ENCODE results near the gene TTLL10. TPM values are rescaled to one million over a fixed set of nuclear protein-coding genes. Genes with fewer than 3 reads are reported as not detected.

Gene TTLL10
- total RNA-seq, 1 experiment from 2014 or later, result not detected

DNA sequence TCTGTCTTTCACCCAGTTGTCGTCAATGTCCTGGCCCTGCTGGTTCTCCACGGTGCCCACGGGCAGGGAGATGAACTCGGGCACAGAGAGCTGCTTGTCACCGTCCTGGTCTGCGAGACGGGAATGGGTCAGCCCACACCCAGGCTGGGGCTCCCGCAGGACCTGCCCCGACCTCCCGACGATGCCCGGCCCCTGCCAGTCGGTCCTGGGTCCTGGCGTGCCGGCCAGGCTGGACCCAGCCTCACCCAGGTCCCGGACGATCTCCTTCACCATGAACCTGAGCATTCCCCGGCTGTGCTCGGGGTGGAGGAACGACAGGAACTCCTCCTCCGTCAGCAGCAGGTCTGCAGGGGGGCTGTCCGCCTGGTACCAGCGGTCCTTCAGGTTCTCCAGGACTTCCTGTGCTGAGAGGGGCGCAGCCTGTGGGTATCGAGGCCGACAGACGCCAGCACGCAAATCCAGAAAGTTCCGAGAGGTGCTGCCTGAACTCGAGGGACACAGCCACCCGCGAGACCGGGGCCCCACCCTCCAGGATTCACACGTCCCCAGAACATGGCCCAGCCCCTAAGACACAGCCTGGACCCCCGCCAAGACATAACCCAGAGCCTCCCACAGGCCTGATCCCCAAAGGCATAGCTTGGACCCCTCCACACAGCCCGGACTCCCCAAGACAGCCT is 45.0 kb downstream of the TTLL10 start:
- no peak for DNase-seq (ENCODE audit: low read depth)

DNA sequence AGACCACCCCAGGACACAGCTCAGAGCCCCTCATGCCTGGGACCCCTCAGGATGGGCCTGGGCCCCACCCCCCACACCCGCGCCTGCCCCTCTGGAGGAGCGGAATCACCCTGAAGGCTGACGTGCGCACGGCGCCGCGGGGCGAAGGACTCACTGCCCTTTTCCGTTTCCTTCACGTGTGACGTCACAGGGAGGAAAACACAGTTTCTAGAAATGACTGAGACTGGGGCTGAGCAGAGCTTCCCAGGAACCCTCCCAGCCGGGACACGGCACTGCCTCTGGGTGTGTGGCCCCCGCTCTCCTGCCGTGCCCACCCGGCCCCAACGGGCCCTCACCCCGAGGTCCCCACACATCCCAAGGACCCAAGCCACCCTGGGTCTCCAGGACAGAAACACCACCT is 45.7 kb downstream of the TTLL10 start:
- DNase-seq (ENCODE audit: low read depth), result no peak

DNA sequence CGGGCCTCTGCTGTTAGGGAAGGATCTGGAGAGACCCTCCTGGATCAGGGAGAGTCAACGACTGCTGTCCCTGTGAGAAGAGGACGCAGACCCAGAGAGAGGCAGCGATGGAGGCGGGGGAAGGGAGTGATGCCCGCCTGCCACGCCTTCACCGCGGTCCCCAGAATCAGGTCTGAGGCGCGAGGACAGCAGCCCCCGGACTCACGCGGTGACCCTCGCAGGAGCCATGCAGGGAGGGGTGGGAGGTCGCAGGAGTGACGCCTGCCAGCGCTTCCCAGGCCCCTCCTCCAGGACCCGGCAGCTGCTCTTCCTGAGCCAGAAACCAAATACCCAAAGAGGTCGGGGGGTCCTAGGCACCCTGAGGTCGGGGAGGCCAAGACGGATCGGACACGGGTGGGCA is 46.5 kb downstream of the TTLL10 start:
- no peak for DNase-seq (ENCODE audit: low read depth)

DNA sequence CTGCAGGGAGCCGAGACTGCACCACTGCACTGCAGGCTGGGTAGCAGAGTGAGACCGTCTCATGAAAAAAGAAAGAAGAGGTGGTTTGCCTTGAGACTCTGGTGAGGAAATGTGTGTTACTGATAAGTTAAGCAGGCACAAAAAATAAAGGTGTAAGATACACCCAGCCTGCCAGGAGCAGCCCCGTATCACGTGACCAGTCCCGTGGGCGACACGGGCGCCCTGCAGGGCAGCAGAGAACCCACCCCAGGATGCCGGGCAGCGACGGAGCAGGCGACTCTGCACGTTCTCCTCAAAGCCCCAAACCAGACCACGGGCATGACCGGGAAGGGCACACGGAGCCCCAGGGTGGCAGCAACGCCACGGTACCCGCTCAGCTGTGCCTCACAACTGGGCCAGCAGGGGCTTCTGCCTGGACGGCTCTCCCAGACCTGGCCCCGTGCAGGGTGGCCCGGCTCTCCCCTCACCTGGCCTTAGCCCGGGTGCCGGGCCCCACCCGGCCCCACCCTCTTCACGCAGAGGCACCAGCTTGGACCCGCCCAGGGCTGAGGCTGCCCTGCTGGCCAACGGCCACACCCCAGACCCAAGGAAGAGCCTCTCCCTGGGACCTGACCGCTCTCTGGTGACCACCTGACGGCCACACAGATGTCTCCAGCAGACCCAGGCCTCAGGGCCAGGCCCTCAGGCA is 48.4 kb downstream of the TTLL10 start:
- DNase-seq (ENCODE audit: low read depth), result no peak

DNA sequence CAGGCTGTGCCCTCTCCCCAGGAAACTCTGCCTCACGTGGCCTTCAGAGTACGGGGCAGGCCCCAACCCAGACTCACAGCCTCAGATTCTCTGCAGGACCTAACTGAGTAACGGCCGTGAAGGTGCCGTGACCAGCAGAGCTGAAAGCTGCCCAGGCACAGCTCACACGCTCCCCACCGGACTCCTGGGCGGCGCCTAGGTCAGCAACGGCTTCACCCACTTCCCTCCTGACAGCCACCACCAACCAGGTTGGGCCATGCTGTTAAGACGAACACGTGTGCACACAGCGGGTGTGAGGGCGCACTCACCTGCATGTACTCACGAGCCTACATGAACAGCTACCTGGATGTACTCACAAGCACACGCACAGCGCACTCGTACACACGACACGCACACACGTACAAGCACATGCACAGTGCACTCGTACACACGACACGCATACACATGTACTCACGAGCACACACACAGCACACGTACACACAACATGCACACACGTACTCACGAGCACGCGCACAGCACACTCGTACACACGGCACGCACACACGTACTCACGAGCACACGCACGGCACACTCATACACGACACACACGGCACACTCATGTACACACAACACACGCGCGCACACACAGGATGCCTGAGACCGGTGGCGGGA is 49.0 kb downstream of the TTLL10 start:
- no peak for DNase-seq (ENCODE audit: low read depth)

DNA sequence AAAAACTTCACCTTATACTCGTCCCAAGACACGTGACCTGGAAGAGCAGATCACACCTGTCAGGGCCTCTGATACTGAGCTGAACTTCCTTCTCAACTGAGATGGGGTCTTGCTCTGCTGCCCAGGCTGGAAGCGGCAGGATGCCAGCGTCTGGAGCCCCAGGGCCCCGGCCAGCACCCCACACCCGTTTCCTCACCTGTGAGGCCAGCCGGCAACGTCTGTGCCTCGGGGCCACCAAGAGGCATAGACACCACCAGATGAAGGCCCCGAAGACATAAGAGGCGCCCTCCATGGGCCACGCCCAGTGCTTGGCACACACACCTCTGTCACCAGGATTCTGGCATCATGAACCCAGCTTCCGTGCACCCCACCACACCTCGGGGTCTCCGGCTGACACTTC is 49.6 kb downstream of the TTLL10 start:
- DNase-seq (ENCODE audit: low read depth), result no peak

DNA sequence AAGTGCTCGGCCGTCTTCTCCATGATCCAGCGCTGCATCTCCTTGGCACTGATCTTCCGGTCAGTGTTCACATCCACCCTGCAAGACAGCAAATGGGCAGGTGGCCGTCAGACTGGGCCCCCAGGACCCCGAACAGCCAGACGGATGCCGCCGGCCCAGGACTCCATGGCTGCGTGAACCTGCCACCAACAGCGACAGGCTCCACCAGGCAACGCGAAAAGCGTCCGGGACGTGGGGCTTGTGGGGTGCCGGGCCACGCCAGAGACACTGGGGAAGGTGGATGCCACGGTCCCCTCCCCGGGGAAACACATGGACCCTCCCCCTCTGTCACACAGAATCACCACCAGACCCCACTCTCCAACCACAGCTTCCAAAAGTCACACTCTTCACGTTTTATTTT is 50.2 kb downstream of the TTLL10 start:
- no peak for DNase-seq (ENCODE audit: low read depth)

DNA sequence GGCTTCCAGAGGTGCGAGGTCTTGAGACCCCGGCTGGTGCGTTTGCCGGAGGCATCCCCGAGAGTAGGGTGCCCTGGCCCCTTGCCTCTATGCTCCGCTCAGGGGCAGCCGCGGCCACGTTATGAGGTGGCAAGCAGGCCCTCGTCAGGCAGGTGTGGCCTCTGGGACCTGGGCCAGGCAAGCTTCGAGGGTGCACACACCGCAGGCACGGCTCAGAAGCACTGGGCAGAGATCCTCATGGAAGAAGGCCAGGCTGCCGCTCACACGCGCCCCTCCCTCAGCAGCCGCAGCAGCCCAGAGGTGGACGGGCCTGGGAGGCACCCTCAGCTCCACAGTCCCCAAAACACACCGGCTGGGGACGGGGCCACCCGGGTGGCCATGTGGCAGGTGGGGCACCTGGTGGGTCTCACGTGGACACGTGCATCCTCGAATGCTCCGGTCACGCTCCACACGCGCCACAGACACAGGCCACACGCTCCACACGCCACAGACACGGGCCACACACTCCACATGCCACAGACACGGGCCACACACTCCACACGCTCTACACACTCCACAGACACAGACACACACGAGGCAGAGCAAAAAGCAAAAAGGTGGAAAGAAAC is 51.7 kb downstream of the TTLL10 start:
- DNase-seq (ENCODE audit: low read depth), result no peak

DNA sequence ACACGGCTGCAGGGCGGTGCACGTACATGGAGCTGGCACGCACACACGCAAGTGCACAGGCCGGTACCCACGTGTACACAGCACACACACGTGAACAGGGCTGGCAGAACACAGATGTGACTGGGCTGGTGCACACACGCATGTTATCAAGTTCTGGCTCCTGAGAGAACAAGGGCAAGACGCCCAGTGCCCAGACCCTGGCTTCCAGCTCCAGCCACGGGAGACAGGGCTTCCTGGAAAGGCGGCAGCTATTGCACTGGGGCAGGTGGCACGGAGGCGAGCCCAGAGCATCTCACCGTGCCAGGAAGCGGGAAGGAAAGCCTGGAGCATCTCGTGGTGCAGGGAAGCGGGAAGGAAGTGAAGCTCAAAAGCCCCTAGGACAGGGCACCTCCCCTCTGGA is 52.2 kb downstream of the TTLL10 start:
- no peak for DNase-seq (ENCODE audit: low read depth)

DNA sequence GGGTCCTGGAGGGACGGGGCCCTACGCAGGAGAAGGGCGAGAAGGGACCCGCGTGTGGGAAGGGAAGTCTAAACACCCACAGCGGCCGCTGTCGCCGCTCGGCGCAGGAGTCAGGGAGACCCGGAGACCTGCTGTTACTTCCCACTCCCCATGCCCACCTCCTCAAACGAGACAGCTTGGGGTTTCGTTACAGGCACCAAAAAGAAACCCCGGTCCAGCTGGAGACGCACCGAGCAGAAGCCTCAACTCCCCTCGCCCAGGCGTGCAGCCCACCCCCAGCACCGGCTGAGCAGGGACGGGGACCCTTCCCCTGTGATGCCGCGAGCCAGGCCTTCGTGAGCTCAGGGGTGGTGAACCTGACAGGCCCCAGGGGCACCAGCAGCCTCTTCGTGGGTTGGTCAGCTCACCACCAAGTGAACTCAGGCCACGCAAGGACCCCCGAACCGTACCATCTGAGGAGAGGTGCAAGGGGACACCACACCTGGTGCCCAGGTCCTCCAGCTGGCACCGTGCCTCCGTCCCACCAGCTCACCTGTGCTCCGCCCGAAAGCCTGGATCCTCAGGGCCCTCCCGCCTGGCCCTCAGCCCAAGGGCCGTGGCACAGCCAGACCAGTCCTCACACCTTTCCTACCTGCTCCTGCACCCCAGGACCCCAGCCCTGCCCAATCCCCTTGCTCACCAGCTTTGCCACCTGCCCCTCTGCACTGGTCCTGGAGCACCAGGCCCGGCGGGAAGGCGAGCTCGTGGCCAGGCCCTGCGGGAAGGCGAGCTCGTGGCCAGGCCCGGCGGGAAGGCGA is 53.1 kb downstream of the TTLL10 start:
- no peak for DNase-seq (ENCODE audit: low read depth)

DNA sequence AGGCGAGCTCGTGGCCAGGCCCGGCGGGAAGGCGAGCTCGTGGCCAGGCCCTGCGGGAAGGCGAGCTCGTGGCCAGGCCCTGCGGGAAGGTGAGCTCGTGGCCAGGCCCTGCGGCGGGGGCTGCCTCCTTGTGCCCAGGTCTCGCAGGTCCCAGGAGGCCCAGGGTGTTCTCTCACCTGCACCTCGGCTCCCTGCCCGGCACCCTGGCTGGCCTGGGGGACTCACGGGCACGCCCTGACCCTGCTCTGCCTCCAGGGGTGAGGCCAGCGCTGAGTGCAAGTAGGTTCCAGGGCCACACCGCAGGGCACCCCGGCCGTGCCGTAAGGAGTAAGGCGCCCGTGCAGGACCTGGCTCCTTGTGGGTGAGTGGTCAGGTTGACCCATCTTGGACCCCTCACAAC is 53.7 kb downstream of the TTLL10 start:
- no peak for DNase-seq (ENCODE audit: low read depth)

DNA sequence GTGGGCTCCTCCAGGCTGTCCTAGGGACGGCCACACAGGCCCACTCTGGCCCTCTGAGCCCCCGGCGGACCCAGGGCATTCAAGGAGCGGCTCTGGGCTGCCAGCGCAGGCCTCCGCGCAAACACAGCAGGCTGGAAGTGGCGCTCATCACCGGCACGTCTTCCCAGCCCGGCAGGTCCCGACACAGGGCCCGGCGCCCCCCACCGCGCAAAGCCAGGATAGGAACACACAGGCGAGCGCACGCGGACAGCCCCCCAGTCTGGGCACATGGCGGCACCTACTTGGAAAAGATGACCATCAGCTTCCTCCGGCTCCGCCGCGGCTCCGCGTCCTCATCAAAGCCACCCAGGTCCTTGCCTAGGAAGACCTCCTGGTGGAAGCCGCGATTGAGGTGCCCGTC is 54.5 kb downstream of the TTLL10 start:
- DNase-seq (ENCODE audit: low read depth), result no peak

DNA sequence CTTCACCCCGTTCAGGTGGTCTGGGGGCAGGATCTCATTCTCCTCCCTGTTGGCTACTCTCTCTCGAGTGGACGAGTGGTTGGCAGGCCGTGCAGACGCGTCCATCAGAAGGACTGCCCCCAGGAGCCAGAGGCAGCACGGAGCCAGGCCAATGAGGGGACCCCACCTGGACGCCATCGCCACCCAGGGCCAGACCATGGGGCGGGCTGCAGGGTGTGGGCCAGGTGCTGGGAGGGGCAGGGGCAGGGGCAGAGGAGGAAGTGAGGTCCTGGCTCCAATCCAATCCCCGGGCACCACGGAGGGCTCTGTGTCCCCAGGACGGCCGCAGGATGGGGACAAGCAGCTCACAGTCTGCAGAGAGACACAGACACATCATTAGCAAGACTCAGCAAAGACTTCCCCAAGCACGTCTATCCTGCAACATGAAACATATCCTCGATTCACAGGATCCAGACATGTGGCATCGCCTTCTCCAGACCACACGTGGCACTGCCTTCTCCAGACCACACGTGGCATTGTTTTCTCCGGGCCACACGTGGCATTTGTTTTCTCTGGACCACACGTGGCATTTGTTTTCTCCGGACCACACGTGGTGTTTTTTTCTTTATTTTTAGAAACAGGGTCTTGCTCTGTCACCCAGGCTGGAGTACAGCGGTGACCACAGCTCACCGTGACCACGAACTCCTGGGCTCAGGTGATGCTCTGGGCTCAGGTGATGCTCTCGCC is 55.1 kb downstream of the TTLL10 start:
- no peak for DNase-seq (ENCODE audit: low read depth)

DNA sequence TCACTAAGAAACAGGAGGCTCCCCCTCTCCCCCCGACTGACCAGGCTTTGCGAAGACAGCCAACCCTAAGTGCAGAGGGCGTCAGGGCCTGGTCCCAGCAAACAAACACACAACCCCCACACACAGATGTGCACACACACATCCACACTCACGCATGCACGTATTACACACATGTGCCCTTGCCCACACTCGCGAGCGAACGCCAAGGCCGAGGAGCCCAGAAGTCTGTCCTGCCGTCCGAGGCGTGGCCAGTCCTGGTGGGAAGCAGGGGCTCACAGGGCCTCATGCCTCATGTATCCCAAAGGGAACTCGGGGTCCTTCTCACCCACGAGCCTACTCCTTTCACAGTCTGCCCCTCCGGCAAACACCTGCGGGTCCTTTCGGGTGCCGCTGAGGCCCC is 56.1 kb downstream of the TTLL10 start:
- DNase-seq (ENCODE audit: low read depth), result no peak

DNA sequence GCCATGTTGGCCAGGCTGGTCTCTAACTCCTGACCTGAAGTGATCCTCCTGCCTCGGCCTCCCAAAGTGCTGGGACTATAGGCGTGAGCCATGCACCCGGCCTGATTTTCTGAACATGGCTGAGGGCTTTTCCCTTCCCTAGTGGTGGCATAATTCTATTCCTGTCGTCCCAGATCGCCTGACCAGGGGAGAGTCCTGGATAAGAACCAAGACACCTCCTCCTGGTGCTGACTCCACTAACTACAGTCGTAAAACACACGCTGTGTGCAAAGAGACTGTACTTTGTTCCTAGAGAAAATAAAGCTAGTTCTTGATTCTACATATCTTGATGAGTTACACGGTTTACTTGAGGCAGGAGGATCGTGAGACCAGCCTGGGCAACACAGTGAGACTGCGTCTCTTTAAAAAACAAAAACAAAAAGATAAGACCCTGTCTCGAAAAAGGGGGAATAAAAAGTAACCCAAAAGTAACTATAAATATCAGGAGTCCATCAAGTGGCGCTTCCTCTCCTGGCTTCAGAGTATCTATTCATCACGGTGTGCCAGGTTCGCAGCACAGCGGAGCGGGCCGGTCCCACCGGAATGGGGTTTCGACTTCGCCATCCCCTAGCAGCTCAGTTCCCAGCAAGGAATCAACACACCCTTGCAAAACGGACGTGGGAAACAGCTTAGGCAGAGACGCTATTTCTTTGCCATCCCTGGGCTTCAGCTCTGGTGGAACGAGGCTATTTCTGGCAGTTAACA is 57.1 kb downstream of the TTLL10 start:
- DNase-seq (ENCODE audit: low read depth), result peak; percentile 48

DNA sequence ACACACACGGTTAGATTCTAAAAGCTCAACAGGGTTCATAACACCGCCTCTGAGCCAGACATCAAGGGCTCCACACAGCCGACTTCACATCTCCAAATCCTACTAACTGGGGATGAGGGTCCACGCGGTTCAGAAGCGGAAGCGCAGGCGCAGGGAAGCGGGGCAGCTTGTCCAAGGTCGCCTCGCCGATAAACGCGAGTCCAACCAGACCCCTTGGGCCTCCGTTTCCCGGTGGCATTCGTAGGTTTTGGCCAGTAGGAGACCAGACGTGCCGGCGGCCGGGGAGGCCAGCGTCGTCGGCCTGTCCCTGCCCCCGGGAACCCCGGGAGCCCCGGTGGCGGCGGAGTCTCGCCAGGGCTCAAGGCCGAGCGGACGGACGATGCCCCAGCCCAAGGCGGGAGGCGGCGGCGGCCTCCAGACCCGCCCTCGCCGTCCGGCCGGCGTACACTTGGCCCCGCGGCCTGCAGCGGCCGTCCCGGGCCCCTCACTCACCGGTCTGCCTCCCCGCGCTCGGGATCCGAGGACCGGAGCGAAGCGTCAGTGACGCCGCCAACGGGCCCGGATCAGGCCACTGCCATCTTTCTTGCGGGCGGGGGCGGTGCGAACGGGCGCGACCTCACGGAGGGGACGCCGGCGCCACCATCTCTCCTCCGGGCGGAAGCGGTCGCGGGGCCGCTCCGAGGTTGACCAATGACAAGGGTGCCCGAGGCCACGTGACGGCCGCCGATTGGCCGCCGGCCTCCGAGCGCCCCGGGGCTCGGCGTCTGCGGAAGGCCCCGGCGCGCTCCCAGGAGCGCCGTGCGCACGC is 57.9 kb downstream of the TTLL10 start, which contains the start of gene SDF4:
Gene SDF4 (minus strand): TSS at position 602 of the 808 bp plus-strand sequence. CDS start 3,229 bp downstream, outside the sequence.
- DNase-seq (ENCODE audit: low read depth), result peak; percentile 94

DNA sequence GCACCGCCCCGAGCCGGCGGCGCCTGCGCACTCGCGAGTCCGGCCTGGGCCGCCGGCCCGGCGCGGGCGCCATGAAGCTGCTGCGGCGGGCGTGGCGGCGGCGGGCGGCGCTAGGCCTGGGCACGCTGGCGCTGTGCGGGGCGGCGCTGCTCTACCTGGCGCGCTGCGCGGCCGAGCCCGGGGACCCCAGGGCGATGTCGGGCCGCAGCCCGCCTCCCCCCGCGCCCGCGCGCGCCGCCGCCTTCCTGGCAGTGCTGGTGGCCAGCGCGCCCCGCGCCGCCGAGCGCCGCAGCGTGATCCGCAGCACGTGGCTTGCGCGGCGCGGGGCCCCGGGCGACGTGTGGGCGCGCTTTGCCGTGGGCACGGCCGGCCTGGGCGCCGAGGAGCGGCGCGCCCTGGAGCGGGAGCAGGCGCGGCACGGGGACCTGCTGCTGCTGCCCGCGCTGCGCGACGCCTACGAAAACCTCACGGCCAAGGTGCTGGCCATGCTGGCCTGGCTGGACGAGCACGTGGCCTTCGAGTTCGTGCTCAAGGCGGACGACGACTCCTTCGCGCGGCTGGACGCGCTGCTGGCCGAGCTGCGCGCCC is 58.6 kb downstream of the TTLL10 start, which contains the start of gene B3GALT6:
Gene B3GALT6 (plus strand): TSS at position 30 of the 588 bp plus-strand sequence. CDS start 42 bp downstream, at position 72.
- no peak for DNase-seq (ENCODE audit: low read depth)

DNA sequence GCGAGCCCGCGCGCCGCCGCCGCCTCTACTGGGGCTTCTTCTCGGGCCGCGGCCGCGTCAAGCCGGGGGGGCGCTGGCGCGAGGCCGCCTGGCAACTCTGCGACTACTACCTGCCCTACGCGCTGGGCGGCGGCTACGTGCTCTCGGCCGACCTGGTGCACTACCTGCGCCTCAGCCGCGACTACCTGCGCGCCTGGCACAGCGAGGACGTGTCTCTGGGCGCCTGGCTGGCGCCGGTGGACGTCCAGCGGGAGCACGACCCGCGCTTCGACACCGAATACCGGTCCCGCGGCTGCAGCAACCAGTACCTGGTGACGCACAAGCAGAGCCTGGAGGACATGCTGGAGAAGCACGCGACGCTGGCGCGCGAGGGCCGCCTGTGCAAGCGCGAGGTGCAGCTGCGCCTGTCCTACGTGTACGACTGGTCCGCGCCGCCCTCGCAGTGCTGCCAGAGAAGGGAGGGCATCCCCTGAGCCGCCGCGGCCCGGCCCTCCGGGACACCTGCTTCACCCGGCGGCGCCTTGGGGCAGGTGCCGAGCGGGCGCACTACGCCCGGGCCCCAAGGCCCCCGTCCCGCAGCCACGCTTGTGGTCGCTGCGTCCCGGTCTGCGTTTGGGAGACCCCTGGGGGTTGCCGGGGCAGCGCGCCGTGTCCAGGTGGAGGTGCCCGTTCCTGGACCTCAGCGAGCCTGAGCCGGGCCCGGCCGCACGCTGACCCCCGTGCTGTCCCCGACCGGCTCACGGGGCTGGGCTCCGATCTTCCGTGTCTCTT is 59.3 kb downstream of the TTLL10 start:
- DNase-seq (ENCODE audit: low read depth), result no peak
